WTC11 (cell line): ENCODE measurements around the gene RFLNA. TPM values are rescaled to one million over a fixed set of nuclear protein-coding genes. Genes with fewer than 3 reads are reported as not detected.

ENCODE experiments used
- ATAC-seq: fragments of 200-7000 bp; cut with Tn5 transposase; 2 replicates; pipeline ENCODE4 v1.10.0; 2021; ENCODE audit warnings: mild to moderate bottlenecking, moderate library complexity
- CTCF ChIA-PET: fragments of 300-600 bp; sonication (Branson Sonifier 250); formaldehyde crosslinking; loops from one replicate; lab custom pipeline; 2021; ENCODE audit warnings: antibody characterized with exemption; lab: Charles Lee
- POLR2A ChIA-PET: fragments of 350-600 bp; sonication (Branson Sonifier 250); formaldehyde crosslinking; loops from one replicate; lab custom pipeline; 2021; ENCODE audit warnings: antibody characterized with exemption; lab: Charles Lee
- DNase-seq: peaks from one replicate; pipeline ENCODE4 v3.0.0; 2021; ENCODE audit warnings: low spot score
- H3K27ac Mint-ChIP-seq: 2 replicates; pipeline ENCODE4 v1.8.0; 2021; ENCODE audit warnings: mixed read lengths
- H3K27me3 Mint-ChIP-seq: 2 replicates; pipeline ENCODE4 v1.8.0; 2021; ENCODE audit warnings: low read depth, mild to moderate bottlenecking, moderate library complexity, mixed read lengths
- H3K36me3 Mint-ChIP-seq: 2 replicates; pipeline ENCODE4 v1.8.0; 2021; ENCODE audit warnings: mixed read lengths
- H3K4me1 Mint-ChIP-seq: 2 replicates; pipeline ENCODE4 v1.8.0; 2022; ENCODE audit warnings: mixed read lengths
- H3K4me3 Mint-ChIP-seq: 2 replicates; pipeline ENCODE4 v1.8.0; 2021; ENCODE audit warnings: mild to moderate bottlenecking, moderate library complexity, mixed read lengths
- H3K9me3 Mint-ChIP-seq: 2 replicates; pipeline ENCODE4 v1.8.0; 2021; ENCODE audit warnings: mixed read lengths
- FOXJ3 ChIP-seq: sonication (generic); formaldehyde crosslinking; IDR thresholded peaks from 2 replicates; pipeline ENCODE4 v1.9.0; 2021; ENCODE audit warnings: missing genetic modification reagents, mild to moderate bottlenecking, borderline replicate concordance
- GTF2I ChIP-seq: fragments of 250-450 bp; sonication (Bioruptor Pico); conservative IDR thresholded peaks from 2 replicates; pipeline ENCODE4 v1.4.0; 2021; ENCODE audit warnings: mild to moderate bottlenecking
- JAZF1 ChIP-seq: fragments of 250-450 bp; sonication (Bioruptor Pico); IDR thresholded peaks from 2 replicates; pipeline ENCODE4 v1.9.0; 2021; ENCODE audit warnings: moderate library complexity, mild to moderate bottlenecking, inconsistent platforms
- MXD4 ChIP-seq: fragments of 250-450 bp; sonication (Bioruptor Pico); IDR thresholded peaks from 2 replicates; pipeline ENCODE4 v1.8.0; 2021; ENCODE audit warnings: mild to moderate bottlenecking, moderate library complexity, borderline replicate concordance
- NFYB ChIP-seq: sonication (generic); formaldehyde crosslinking; conservative IDR thresholded peaks from 2 replicates; pipeline ENCODE4 v1.8.0; 2022; ENCODE audit warnings: low read depth, missing genetic modification reagents
- SMAD4 ChIP-seq: sonication (generic); formaldehyde crosslinking; IDR thresholded peaks from 2 replicates; pipeline ENCODE4 v1.8.0; 2022; ENCODE audit warnings: mild to moderate bottlenecking, missing genetic modification reagents
- TCF7 ChIP-seq: sonication (generic); formaldehyde crosslinking; IDR thresholded peaks from 2 replicates; pipeline ENCODE4 v1.8.0; 2022; ENCODE audit warnings: mild to moderate bottlenecking, low read depth, missing genetic modification reagents, moderate library complexity
- ZNF121 ChIP-seq: sonication (generic); formaldehyde crosslinking; IDR thresholded peaks from 2 replicates; pipeline ENCODE4 v1.8.0; 2023; ENCODE audit warnings: missing genetic modification reagents
- ZNF138 ChIP-seq: sonication (generic); formaldehyde crosslinking; conservative IDR thresholded peaks from 2 replicates; pipeline ENCODE4 v1.8.1; 2022; ENCODE audit warnings: mild to moderate bottlenecking, moderate library complexity, missing genetic modification reagents
- ZNF416 ChIP-seq: fragments of 250-450 bp; sonication (Bioruptor Pico); IDR thresholded peaks from 2 replicates; pipeline ENCODE4 v1.9.0; 2021; ENCODE audit warnings: mild to moderate bottlenecking, inconsistent platforms
- ZNF671 ChIP-seq: fragments of 250-450 bp; sonication (Bioruptor Pico); IDR thresholded peaks from 2 replicates; pipeline ENCODE4 v1.8.0; 2021; ENCODE audit warnings: mild to moderate bottlenecking
- total RNA-seq: library from RNA; stranded (reverse); gene quantifications from 3 replicates; pipeline ENCODE4 v1.2.3, GENCODE V29; 2021
- TF ChIP-seq, protein P1 (sequence below): sonication (generic); formaldehyde crosslinking; IDR thresholded peaks from 2 replicates; pipeline ENCODE4 v1.8.1; 2023; ENCODE audit warnings: mild to moderate bottlenecking, missing genetic modification reagents, moderate library complexity
- TF ChIP-seq, protein P2 (sequence below): sonication (generic); formaldehyde crosslinking; IDR thresholded peaks from 2 replicates; pipeline ENCODE4 v1.8.0; 2023; ENCODE audit warnings: mild to moderate bottlenecking, missing genetic modification reagents
- TF ChIP-seq, protein P3 (sequence below): fragments of 250-450 bp; sonication (Bioruptor Pico); conservative IDR thresholded peaks from 2 replicates; pipeline ENCODE4 v1.9.0; 2021; ENCODE audit warnings: mild to moderate bottlenecking
- TF ChIP-seq, protein P4 (sequence below): sonication (generic); formaldehyde crosslinking; IDR thresholded peaks from 2 replicates; pipeline ENCODE4 v1.8.0; 2022; ENCODE audit warnings: mild to moderate bottlenecking, missing genetic modification reagents
- TF ChIP-seq, protein P5 (sequence below): sonication (generic); formaldehyde crosslinking; conservative IDR thresholded peaks from 2 replicates; pipeline ENCODE4 v1.8.1; 2023; ENCODE audit warnings: mild to moderate bottlenecking, low read depth, missing genetic modification reagents, moderate library complexity

Gene RFLNA
- total RNA-seq, 1 experiment from 2014 or later, result 6.3 TPM

DNA sequence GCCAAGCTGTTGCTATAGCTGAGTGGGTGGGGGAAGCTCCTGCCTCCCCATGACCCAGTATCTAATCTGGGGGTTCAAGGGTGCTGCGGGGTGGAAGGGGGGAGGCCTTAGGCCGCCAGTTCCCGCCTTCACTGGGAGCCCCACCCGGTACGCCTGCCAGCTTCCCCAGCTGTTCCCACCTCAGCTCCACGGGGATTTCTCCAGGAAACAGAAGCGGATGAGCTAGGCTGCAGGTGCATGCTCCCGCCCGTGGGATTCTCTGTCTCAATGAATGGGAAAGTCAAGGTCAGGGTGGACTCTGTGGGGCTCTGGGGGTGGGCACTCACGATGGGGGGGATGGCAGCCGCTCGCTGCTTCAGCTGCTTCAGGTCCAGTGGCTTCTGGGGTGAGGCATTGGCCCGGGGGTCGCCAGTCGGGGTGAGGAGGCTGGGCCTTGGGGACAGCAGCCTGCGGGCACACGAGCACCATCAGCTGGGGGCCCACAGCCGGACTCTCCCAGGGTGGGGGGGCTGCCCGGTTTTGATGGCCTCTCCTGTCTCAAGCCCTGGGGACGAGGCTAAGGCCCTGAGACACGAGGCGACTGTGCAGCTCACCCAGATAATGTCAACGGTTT lies 68.6 kb downstream of the RFLNA start:
- no peaks in the 10 kb centered on the region for H3K9me3 Mint-ChIP-seq
- no peak overlapping the region for H3K4me3 Mint-ChIP-seq
- H3K27me3 Mint-ChIP-seq, result no peaks in the 10 kb centered on the region
- no peak for DNase-seq
- no peak overlapping the region for H3K27ac Mint-ChIP-seq
- no peaks in the 10 kb centered on the region for H3K4me1 Mint-ChIP-seq
- ChIA-PET CTCF (interaction anchor here (1.9 kb wide), 1 partner anchor 36 kb away, joined by 5 read pairs; no protein-coding TSS in a partner anchor), POLR2A (no interaction called here)
- no peak for ATAC-seq
- peaks cover 8% of the 10 kb centered on the region; the same call in 1 of the 2 replicates for H3K36me3 Mint-ChIP-seq
- TF ChIP-seq, protein P1, sequence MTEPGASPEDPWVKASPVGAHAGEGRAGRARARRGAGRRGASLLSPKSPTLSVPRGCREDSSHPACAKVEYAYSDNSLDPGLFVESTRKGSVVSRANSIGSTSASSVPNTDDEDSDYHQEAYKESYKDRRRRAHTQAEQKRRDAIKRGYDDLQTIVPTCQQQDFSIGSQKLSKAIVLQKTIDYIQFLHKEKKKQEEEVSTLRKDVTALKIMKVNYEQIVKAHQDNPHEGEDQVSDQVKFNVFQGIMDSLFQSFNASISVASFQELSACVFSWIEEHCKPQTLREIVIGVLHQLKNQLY (CRISPR knock-in tag), result no peak
- TF ChIP-seq, protein P2, sequence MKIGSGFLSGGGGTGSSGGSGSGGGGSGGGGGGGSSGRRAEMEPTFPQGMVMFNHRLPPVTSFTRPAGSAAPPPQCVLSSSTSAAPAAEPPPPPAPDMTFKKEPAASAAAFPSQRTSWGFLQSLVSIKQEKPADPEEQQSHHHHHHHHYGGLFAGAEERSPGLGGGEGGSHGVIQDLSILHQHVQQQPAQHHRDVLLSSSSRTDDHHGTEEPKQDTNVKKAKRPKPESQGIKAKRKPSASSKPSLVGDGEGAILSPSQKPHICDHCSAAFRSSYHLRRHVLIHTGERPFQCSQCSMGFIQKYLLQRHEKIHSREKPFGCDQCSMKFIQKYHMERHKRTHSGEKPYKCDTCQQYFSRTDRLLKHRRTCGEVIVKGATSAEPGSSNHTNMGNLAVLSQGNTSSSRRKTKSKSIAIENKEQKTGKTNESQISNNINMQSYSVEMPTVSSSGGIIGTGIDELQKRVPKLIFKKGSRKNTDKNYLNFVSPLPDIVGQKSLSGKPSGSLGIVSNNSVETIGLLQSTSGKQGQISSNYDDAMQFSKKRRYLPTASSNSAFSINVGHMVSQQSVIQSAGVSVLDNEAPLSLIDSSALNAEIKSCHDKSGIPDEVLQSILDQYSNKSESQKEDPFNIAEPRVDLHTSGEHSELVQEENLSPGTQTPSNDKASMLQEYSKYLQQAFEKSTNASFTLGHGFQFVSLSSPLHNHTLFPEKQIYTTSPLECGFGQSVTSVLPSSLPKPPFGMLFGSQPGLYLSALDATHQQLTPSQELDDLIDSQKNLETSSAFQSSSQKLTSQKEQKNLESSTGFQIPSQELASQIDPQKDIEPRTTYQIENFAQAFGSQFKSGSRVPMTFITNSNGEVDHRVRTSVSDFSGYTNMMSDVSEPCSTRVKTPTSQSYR (CRISPR knock-in tag), result no peak
- TF ChIP-seq ZNF121 (CRISPR knock-in tag) (no peak), ZNF138 (CRISPR knock-in tag) (no peak), ZNF671 (CRISPR knock-in tag) (no peak), SMAD4 (CRISPR knock-in tag) (no peak), TCF7 (CRISPR knock-in tag) (no peak), JAZF1 (CRISPR knock-in tag) (no peak), NFYB (no peak), FOXJ3 (CRISPR knock-in tag) (no peak), ZNF416 (CRISPR knock-in tag) (no peak)
- TF ChIP-seq, protein P3, sequence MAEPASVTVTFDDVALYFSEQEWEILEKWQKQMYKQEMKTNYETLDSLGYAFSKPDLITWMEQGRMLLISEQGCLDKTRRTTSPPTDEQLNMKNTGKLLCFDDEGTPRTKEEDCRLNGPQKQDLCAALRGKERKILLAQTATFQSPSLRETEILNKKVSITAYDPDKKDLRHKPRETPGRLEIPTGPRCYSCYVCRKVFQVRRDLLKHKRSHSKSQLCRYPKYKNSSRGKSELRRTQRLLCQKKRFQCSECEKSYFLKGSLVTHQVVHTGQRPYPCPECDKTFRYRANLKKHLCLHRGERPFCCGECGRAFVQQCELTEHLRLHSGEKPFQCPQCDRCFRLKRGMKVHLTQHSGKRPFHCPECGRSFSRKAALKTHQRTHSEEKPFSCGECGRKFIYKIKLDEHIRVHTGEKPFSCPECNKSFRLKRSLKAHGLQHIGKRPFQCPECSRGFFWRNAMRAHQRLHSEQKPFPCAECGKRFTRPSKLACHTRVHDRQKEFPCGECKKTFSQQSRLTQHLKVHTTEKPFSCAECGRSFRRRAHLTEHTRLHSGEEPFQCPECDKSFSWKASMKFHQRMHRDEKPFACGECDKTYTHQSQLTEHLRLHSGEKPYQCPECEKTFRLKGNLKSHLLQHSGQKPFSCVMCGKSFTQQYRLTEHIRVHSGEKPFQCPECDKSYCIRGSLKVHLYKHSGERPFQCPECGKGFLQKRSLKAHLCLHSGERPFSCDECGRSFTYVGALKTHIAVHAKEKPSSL, result no peak

DNA sequence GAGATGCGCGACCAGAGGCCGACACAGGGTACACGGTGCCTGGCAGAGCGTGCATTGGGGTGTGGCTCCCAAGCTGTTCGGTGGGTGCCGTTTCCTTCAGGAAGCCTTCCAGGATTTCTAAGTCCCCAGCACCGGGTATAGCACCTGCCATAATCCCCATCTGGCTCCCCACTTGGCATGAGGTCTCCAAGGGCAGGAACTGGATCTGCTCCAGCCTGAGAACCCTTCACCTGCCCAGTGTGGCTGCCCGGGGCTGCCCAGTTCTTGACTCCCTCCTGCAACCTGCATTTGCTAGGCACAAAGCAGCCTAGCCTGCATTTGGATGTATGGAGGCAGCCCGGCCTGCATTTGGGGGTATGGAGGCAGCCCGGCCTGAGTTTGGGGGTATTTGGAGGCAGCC lies 69.7 kb downstream of the RFLNA start:
- H3K27me3 Mint-ChIP-seq, result no peaks in the 10 kb centered on the region
- TF ChIP-seq MXD4 (CRISPR knock-in tag) (no peak), GTF2I (CRISPR knock-in tag) (no peak)
- TF ChIP-seq, protein P4, sequence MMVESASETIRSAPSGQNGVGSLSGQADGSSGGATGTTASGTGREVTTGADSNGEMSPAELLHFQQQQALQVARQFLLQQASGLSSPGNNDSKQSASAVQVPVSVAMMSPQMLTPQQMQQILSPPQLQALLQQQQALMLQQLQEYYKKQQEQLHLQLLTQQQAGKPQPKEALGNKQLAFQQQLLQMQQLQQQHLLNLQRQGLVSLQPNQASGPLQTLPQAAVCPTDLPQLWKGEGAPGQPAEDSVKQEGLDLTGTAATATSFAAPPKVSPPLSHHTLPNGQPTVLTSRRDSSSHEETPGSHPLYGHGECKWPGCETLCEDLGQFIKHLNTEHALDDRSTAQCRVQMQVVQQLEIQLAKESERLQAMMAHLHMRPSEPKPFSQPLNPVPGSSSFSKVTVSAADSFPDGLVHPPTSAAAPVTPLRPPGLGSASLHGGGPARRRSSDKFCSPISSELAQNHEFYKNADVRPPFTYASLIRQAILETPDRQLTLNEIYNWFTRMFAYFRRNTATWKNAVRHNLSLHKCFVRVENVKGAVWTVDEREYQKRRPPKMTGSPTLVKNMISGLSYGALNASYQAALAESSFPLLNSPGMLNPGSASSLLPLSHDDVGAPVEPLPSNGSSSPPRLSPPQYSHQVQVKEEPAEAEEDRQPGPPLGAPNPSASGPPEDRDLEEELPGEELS (CRISPR knock-in tag), result no peak
- TF ChIP-seq, protein P5, sequence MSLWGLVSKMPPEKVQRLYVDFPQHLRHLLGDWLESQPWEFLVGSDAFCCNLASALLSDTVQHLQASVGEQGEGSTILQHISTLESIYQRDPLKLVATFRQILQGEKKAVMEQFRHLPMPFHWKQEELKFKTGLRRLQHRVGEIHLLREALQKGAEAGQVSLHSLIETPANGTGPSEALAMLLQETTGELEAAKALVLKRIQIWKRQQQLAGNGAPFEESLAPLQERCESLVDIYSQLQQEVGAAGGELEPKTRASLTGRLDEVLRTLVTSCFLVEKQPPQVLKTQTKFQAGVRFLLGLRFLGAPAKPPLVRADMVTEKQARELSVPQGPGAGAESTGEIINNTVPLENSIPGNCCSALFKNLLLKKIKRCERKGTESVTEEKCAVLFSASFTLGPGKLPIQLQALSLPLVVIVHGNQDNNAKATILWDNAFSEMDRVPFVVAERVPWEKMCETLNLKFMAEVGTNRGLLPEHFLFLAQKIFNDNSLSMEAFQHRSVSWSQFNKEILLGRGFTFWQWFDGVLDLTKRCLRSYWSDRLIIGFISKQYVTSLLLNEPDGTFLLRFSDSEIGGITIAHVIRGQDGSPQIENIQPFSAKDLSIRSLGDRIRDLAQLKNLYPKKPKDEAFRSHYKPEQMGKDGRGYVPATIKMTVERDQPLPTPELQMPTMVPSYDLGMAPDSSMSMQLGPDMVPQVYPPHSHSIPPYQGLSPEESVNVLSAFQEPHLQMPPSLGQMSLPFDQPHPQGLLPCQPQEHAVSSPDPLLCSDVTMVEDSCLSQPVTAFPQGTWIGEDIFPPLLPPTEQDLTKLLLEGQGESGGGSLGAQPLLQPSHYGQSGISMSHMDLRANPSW (CRISPR knock-in tag), result no peak

More for the DNA sequence above, 69.7 kb downstream of the RFLNA start:
- Mint-ChIP-seq H3K27ac (no peak overlapping the region), H3K4me3 (no peak overlapping the region), H3K9me3 (no peaks in the 10 kb centered on the region), H3K4me1 (no peaks in the 10 kb centered on the region), H3K36me3 (peaks cover 5% of the 10 kb centered on the region; the same call in 1 of the 2 replicates)
- ChIA-PET CTCF (no interaction called here), POLR2A (interaction anchor here (0.5 kb wide), 1 partner anchor 26 kb away, joined by 5 read pairs; no protein-coding TSS in a partner anchor)
- DNase-seq (no peak), ATAC-seq (no peak)
